ENCODE results near the gene TRIM41.

Gene TRIM41

GRCh38 chr5:181204113-181204825 is 18.8 kb upstream of the TRIM41 start (continued):
- TF ChIP-seq ZNF473 (tag by site-specific recombination; IDR thresholded peaks at IDR 0.05) (no peak), ZBTB10 (tag by site-specific recombination; IDR thresholded peaks at IDR 0.05) (no peak; the same call in 1 of the 2 replicates), HIC1 (tag by site-specific recombination; IDR thresholded peaks at IDR 0.05) (no peak), ZNF426 (tag by site-specific recombination; IDR thresholded peaks at IDR 0.05) (no peak), ZNF184 (tag by site-specific recombination; IDR thresholded peaks at IDR 0.05) (no peak), TSHZ1 (tag by site-specific recombination; IDR thresholded peaks at IDR 0.05; ENCODE audit: borderline replicate concordance) (no peak), PRDM10 (tag by site-specific recombination; IDR thresholded peaks at IDR 0.05) (peak; percentile 42; the same call in 1 of the 2 replicates), ZNF843 (tag by site-specific recombination; IDR thresholded peaks at IDR 0.05) (no peak), ZNF830 (tag by site-specific recombination; IDR thresholded peaks at IDR 0.05; ENCODE audit: low read depth) (no peak), ZNF501 (tag by site-specific recombination; IDR thresholded peaks at IDR 0.05) (no peak), ZNF362 (tag by site-specific recombination; IDR thresholded peaks at IDR 0.05) (no peak), ZNF768 (tag by site-specific recombination; IDR thresholded peaks at IDR 0.05) (no peak), KLF9 (tag by site-specific recombination; IDR thresholded peaks at IDR 0.05; ENCODE audit: low read depth) (no peak), ZFHX2 (tag by site-specific recombination; conservative IDR thresholded peaks at IDR 0.05) (no peak), ZNF211 (tag by site-specific recombination; IDR thresholded peaks at IDR 0.05; ENCODE audit: low read depth) (no peak), ZNF354C (tag by site-specific recombination; IDR thresholded peaks at IDR 0.05; ENCODE audit: borderline replicate concordance, low read depth) (no peak), ZNF670 (tag by site-specific recombination; IDR thresholded peaks at IDR 0.05; ENCODE audit: low read depth) (no peak), ZNF398 (tag by site-specific recombination; IDR thresholded peaks at IDR 0.05) (peak; percentile 79; the same call in 1 of the 2 replicates), ZNF707 (tag by site-specific recombination; IDR thresholded peaks at IDR 0.05) (no peak), ZNF223 (tag by site-specific recombination; IDR thresholded peaks at IDR 0.05) (no peak), ZNF747 (tag by site-specific recombination; IDR thresholded peaks at IDR 0.05) (no peak), ZNF792 (tag by site-specific recombination; IDR thresholded peaks at IDR 0.05) (no peak), ZNF146 (tag by site-specific recombination; IDR thresholded peaks at IDR 0.05) (no peak)
